ENCODE results near the gene SP3.

DNA sequence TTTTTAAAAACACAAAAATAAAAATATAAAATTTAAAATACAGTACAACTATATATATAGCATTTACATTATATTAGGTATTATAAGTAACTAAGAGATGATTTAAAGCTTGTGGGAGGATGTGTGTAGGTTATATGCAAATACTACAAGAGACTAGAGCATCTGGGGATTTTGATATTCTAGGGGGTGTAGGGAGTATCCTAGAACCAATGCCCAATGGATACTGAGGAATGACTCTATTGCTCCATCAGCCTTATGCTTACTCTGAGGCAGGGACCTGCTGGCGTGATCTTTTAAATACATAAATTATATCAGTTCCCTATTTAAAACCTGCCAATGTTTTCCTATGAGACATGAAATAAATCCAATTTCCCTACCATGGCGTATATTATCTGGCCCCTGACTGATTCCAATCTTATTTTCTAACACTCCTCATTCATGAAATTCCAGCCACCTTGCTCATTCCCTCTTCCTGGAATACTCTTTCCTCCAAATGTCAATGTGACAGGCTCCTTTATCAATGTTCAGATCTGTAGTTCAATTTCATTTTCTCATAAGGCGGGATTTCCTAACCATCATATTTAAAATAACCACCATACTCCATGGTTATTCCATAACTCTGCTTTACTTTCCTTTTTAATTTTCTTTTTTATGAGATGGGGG lies 22.2 kb downstream of the SP3 start:
- TF ChIP-seq, protein P1, sequence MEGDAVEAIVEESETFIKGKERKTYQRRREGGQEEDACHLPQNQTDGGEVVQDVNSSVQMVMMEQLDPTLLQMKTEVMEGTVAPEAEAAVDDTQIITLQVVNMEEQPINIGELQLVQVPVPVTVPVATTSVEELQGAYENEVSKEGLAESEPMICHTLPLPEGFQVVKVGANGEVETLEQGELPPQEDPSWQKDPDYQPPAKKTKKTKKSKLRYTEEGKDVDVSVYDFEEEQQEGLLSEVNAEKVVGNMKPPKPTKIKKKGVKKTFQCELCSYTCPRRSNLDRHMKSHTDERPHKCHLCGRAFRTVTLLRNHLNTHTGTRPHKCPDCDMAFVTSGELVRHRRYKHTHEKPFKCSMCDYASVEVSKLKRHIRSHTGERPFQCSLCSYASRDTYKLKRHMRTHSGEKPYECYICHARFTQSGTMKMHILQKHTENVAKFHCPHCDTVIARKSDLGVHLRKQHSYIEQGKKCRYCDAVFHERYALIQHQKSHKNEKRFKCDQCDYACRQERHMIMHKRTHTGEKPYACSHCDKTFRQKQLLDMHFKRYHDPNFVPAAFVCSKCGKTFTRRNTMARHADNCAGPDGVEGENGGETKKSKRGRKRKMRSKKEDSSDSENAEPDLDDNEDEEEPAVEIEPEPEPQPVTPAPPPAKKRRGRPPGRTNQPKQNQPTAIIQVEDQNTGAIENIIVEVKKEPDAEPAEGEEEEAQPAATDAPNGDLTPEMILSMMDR (optimal IDR thresholded peaks at IDR 0.05 in 1 of 3, IDR thresholded peaks at IDR 0.05 in 1 of 3, conservative IDR thresholded peaks at IDR 0.05 in 1 of 3; ENCODE audit: extremely low read depth in 1 of 3, insufficient read depth in 2 of 3, low read length in 3 of 3) = no peak
- no peak for TF ChIP-seq EZH2 (IDR thresholded peaks at IDR 0.05; ENCODE audit: low read length)

All from keratinocyte (primary cell).